Prostate gland (tissue), 2 donors: ENCODE results near the gene WDR3.

ENCODE experiments used
- POLR2A ChIP-seq: fragments of 450-650 bp; IDR thresholded peaks from one replicate; pipeline ENCODE4 v1.6.1; 2016; ENCODE audit warnings: antibody characterized with exemption, mild to moderate bottlenecking
- POLR2AphosphoS5 ChIP-seq: sonication (generic); formaldehyde crosslinking; IDR thresholded peaks from one replicate; pipeline ENCODE4 v1.6.1; 2017; ENCODE audit warnings: antibody characterized with exemption
- TF ChIP-seq, protein P1 (sequence below), 4 experiments: fragments of 200-600 bp in 2 of 4; fragments of 450-650 bp in 2 of 4; sonication (generic) in 2 of 4; IDR thresholded peaks; 1 replicate in 3 of 4; 2 replicates in 1 of 4; pipeline ENCODE4 v1.5.1; 2016 to 2019; ENCODE audit warnings: antibody characterized with exemption in 4 of 4, mild to moderate bottlenecking in 2 of 4, moderate library complexity in 2 of 4

DNA sequence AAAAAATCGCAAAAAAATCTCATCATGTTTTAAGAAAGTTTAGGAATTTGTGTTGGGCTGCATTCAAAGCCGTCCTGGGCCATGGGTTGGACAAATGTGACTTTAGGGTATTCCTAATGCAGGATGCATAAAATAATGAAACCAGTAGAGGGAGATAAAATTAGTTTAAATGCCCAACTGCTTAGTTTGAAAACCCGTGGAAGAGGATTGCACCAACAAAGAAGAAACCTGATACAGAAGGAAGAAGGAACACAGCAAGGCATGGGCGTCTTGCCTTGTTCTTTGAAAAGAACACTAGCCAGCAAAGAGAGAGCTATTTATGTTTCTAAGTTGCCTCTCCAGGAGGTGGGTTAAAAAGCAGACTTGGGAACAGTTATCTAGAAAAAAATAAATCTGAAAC, 37.9 kb downstream of the WDR3 start:
- TF ChIP-seq, protein P1, sequence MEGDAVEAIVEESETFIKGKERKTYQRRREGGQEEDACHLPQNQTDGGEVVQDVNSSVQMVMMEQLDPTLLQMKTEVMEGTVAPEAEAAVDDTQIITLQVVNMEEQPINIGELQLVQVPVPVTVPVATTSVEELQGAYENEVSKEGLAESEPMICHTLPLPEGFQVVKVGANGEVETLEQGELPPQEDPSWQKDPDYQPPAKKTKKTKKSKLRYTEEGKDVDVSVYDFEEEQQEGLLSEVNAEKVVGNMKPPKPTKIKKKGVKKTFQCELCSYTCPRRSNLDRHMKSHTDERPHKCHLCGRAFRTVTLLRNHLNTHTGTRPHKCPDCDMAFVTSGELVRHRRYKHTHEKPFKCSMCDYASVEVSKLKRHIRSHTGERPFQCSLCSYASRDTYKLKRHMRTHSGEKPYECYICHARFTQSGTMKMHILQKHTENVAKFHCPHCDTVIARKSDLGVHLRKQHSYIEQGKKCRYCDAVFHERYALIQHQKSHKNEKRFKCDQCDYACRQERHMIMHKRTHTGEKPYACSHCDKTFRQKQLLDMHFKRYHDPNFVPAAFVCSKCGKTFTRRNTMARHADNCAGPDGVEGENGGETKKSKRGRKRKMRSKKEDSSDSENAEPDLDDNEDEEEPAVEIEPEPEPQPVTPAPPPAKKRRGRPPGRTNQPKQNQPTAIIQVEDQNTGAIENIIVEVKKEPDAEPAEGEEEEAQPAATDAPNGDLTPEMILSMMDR (IDR thresholded peaks at IDR 0.05), result no peak
- TF ChIP-seq POLR2AphosphoS5, result no peak
- no peak for TF ChIP-seq POLR2A
